Activated CD8-positive, alpha-beta T cell treated with anti-CD3 and anti-CD28 coated beads, Interleukin-2, amount 10 ng/mL, durations not matched to agents 7 days and 5 days (primary cell): Measurements from ENCODE around the gene IBTK. TPM values are rescaled to one million over a fixed set of nuclear protein-coding genes. Genes with fewer than 3 reads are reported as not detected.
"Not testable (repeated sequence)": the region's sequence is repeated elsewhere in the genome, so short reads cannot be mapped to it uniquely, and the experiment has no call there.

Experiments used
- ATAC-seq: fragments of 150-1000 bp; cut with Tn5 transposase; one replicate; pipeline ENCODE4 v1.10.0; 2021; ENCODE audit warnings: moderate library complexity
- CTCF ChIA-PET: fragments of 350-600 bp; sonication (Branson Sonifier 250); formaldehyde crosslinking; loops from one replicate; lab custom pipeline; 2021; ENCODE audit warnings: antibody characterized with exemption; lab: Charles Lee
- POLR2A ChIA-PET: fragments of 350-600 bp; sonication (Branson Sonifier 250); formaldehyde crosslinking; loops from one replicate; lab custom pipeline; 2021; ENCODE audit warnings: antibody characterized with exemption; lab: Charles Lee
- DNase-seq: peaks from one replicate; pipeline ENCODE4 v3.0.0-alpha.2; 2020
- H3K27ac Mint-ChIP-seq: one replicate; pipeline ENCODE4 v1.8.0; 2021; ENCODE audit warnings: mild to moderate bottlenecking, mixed read lengths
- H3K27me3 Mint-ChIP-seq: one replicate; pipeline ENCODE4 v1.8.0; 2021; ENCODE audit warnings: low read depth, mixed read lengths
- H3K36me3 Mint-ChIP-seq: one replicate; pipeline ENCODE4 v1.8.0; 2021; ENCODE audit warnings: low read depth, mixed read lengths
- H3K4me1 Mint-ChIP-seq: one replicate; pipeline ENCODE4 v1.8.0; 2021; ENCODE audit warnings: low read depth, mixed read lengths
- H3K4me3 Mint-ChIP-seq: one replicate; pipeline ENCODE4 v1.8.0; 2021; ENCODE audit warnings: mild to moderate bottlenecking, mixed read lengths
- H3K9me3 Mint-ChIP-seq: one replicate; pipeline ENCODE4 v1.8.0; 2022; ENCODE audit warnings: mixed read lengths; ENCODE audit not compliant: insufficient read depth
- total RNA-seq, 2 experiments: library from RNA; stranded (reverse); gene quantifications; one replicate each; pipeline ENCODE4 v1.2.3, GENCODE V29; 2021

IBTK gene
- total RNA-seq, 2 experiments from 2014 or later = 24.4 to 24.5 TPM

DNA sequence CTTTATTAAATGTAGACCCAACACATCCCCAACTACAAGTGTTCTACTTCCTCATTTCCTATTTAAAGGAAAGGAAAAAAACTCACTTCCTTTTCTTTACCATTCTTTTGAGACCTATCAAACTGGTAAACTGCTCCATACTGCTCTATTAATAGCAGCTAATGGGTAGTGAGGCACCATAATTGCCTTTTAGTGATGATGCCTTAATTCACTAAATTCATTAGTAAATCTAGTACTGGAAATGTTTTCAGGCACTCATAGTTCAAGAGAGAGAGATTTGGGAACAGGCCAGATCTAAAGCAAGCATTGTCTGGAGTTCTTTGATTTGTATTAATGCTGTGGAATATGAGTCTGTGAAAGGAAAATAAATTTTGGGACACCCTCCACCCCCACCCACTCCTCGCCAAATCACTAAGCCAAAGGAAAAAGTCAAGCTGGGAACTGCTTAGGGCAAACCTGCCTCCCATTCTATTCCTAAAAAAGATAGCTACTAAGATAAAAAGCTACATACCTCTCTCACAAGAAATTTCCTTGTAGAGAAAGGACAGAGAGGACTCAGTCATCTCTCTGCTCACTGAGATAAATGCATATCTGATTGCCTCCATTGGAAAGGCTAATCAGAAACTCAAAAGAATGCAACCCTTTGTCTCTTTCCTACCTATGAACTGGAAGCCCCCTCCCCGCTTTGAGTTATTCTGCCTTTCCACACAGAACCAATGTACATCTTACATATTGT lies 13.6 kb upstream of the IBTK start:
- POLR2A ChIA-PET = no interaction called here
- H3K9me3 Mint-ChIP-seq = no peaks in the 10 kb centered on the region
- H3K27me3 Mint-ChIP-seq = peaks cover 9% of the 10 kb centered on the region
- no peaks in the 10 kb centered on the region for H3K36me3 Mint-ChIP-seq
- H3K27ac Mint-ChIP-seq = no peak overlapping the region
- H3K4me3 Mint-ChIP-seq = no peak overlapping the region
- no peaks in the 10 kb centered on the region for H3K4me1 Mint-ChIP-seq
- no peak for DNase-seq
- CTCF ChIA-PET = interaction anchor here (0.7 to 2.9 kb wide), 2 partner anchors 9 to 796 kb away, joined by 3 to 22 read pairs; no protein-coding TSS in a partner anchor
- ATAC-seq = no peak

DNA sequence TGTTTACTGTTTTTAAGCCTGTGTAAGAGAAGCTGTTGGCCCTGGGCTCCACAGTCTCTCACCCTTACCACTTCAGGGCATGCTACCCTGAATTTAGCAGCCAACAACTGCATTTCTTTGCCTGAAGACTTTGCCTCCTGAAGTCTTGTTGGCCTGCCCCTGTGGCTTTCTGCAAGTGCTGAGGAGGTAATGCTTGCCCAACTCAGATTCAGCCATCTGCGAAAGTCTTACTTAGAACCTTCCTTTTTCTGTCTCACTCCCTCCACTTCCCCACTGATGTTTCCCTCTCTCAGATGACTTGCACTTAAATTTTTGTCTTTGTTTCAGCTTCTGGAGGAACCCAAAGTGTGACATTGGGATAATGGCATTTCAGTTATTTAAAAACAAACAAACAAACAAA lies 11.8 kb upstream of the IBTK start:
- Mint-ChIP-seq H3K9me3 (no peaks in the 10 kb centered on the region), H3K36me3 (no peaks in the 10 kb centered on the region), H3K27me3 (peaks cover 9% of the 10 kb centered on the region), H3K4me3 (no peak overlapping the region), H3K4me1 (no peaks in the 10 kb centered on the region), H3K27ac (no peak overlapping the region)
- no peak for DNase-seq
- no peak for ATAC-seq
- ChIA-PET CTCF (interaction anchor here (2.9 kb wide), 1 partner anchor 11 kb away, joined by 22 read pairs; no protein-coding TSS in a partner anchor), POLR2A (no interaction called here)

DNA sequence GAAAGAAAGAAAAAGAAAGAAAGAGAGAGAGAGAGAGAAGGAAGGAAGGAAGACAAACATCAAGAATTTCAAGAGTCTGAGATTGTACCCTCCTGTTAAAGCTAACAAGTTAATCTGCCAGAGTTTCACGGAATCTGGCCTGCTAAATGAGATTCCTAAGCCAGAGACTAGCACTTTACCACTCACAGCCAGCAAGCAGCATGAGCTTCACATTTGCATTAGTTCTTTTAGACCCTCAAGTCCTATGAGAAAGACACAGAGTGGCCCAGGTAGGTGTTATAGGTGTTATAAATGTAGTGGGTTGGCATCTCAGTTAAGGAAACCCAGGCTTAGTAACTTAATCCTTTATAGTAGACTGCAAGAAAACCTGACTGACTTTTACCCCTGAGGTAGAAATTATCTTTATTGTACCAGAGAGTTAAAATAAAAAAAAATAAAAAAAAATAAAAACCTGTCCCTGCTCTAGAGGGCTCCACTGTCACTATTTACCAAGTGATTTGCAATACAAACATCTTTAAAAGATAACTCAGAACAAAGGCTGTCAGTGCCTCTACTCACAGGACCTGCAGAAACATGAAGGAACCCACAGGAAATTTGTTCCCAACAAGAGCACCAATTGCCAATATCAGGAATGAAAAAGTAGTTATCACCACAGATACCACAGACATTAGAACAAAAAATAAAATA lies 9.7 kb upstream of the IBTK start:
- ChIA-PET POLR2A (no interaction called here), CTCF (no interaction called here)
- DNase-seq (no peak), ATAC-seq (no peak)
- H3K4me3 Mint-ChIP-seq = no peak overlapping the region
- H3K4me1 Mint-ChIP-seq = no peaks in the 10 kb centered on the region
- peaks cover 7% of the 10 kb centered on the region for H3K27me3 Mint-ChIP-seq
- H3K36me3 Mint-ChIP-seq = no peaks in the 10 kb centered on the region
- no peak overlapping the region for H3K27ac Mint-ChIP-seq
- no peaks in the 10 kb centered on the region for H3K9me3 Mint-ChIP-seq

DNA sequence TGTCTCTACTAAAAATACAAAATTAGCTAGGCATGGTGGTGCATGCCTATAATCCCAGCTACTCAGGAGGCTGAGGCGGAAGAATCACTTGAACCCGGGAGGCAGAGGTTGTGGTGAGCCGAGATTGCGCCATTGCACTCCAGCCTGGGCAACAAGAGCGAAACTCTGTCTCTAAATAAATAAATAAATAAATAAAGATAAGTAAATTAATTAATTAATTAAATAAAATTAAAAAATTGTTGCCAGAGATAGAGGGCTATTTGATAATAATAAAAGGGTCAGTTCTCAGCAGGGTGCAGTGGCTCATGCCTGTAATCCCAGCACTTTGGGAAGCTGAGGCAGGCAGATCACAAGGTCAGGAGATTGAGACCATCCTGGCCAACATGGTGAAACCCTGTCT lies 7.2 kb upstream of the IBTK start:
- H3K27me3 Mint-ChIP-seq = not testable (repeated sequence)

DNA sequence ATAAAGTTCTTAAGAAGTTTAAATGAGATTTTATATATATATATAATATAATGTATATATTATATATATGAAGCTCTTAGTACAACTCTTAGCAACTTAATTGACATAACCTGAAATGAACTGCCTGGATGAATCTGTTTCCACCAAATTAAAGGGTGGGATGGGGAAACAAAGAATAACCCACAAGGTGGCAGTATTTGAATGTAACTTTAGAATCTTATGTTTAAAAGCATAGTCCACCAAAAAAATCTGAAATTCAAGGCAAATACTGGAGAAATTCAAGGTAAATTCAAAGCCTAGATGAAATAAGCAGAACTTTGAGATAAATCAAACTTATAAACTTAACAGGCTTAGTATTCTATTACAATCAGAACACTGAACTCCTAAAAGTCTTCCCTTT lies 4.4 kb upstream of the IBTK start:
- CTCF ChIA-PET = interaction anchor here (2.4 kb wide), 1 partner anchor 814 kb away, joined by 24 read pairs; the partner anchor contains the start of genes DOP1A and UBE3D
- Mint-ChIP-seq H3K9me3 (no peaks in the 10 kb centered on the region), H3K4me3 (no peak overlapping the region), H3K4me1 (peaks cover 12% of the 10 kb centered on the region), H3K27me3 (no peaks in the 10 kb centered on the region), H3K36me3 (peaks cover under 1% of the 10 kb centered on the region), H3K27ac (no peak overlapping the region)
- POLR2A ChIA-PET = no interaction called here
- no peak for DNase-seq
- no peak for ATAC-seq

More for the DNA sequence above, 7.2 kb upstream of the IBTK start:
- H3K36me3 Mint-ChIP-seq, ATAC-seq, H3K9me3 Mint-ChIP-seq, CTCF ChIA-PET, H3K4me1 Mint-ChIP-seq, DNase-seq, H3K4me3 Mint-ChIP-seq, POLR2A ChIA-PET, H3K27ac Mint-ChIP-seq: not testable (repeated sequence)

DNA sequence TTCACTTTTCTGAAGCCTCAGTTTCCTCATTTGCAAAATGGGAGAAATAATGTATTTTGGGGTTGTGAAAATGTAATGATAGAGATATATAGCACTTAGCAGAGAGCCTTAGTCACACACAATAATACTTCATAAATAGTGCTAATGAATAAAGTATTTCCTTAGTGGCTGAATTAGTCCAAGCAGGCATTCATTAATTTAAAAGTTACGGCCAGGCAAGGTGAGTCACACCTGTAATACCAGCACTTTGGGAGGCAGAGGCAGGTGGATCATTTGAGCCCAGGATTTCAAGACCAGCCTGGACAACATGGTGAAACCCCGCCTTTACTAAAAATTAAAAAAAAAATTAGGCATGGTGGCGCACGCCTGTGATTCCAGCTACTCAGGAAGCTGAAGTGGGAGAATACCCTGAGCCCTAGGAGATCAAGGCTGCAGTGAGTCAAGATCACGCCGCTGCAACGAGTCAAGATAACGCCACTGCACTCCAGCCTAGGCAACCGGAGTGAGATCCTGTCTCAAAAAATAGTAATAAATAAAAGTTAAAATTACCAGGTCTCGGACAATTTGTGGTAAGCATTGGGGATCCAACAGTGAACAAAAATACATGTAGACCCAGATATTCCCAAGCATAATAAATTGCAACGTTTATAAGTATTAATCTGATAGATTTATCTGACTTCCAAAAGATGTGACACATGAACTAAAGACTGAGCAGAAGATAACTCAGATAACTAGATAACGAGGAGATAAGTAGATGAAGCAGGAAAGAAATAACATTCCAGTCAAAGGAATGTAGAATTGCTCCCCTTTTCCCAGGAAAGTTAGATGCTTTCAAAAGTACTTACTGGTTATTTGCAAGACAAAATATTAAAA lies 2.1 kb upstream of the IBTK start:
- no peak overlapping the region for H3K4me3 Mint-ChIP-seq
- POLR2A ChIA-PET = no interaction called here

DNA sequence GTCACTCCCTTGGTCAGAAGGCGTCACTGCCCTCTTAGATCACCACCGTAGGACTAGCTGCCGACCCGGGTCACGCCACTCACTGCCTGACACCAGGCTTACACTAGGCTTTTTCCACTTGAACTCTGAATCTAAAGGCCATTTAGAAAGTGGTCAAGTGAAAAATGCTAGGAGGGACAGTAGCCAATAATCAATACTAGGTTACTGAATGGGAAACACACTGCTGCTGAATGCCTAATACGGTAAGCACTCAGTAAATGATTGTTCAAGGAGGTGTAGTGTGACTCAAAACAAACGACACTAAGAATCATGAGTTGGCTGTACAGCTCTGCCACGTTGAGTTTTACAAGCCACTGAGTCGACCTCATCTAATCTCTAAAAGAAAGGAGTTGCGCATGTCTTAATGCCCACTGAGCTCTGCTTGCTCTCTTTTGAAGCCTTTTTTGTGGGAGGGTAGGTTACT lies 760 bp upstream of the IBTK start:
- peaks cover 24% of the 10 kb centered on the region for H3K36me3 Mint-ChIP-seq
- peak overlapping the region; percentile 95 for H3K4me3 Mint-ChIP-seq
- POLR2A ChIA-PET = interaction anchor here (1.2 kb wide), 2 partner anchors 15 to 817 kb away, joined by 3 to 5 read pairs; partner anchors contain the start of gene UBE3D
- CTCF ChIA-PET = interaction anchor here (1.2 to 4.2 kb wide), 4 partner anchors 22 to 818 kb away, joined by 5 to 34 read pairs (median 7); partner anchors contain the start of genes DOP1A and UBE3D
- no peaks in the 10 kb centered on the region for H3K9me3 Mint-ChIP-seq
- H3K4me1 Mint-ChIP-seq = peaks cover 36% of the 10 kb centered on the region
- ATAC-seq (no peak), DNase-seq (no peak)
- peak overlapping the region; percentile 92 for H3K27ac Mint-ChIP-seq
- H3K27me3 Mint-ChIP-seq = no peaks in the 10 kb centered on the region

More for the DNA sequence above, 2.1 kb upstream of the IBTK start:
- Mint-ChIP-seq H3K27me3 (no peaks in the 10 kb centered on the region), H3K9me3 (no peaks in the 10 kb centered on the region), H3K4me1 (peaks cover 31% of the 10 kb centered on the region), H3K27ac (no peak overlapping the region), H3K36me3 (peaks cover 14% of the 10 kb centered on the region)
- CTCF ChIA-PET = interaction anchor here (1.2 to 4.2 kb wide), 4 partner anchors 21 to 817 kb away, joined by 5 to 34 read pairs (median 7); partner anchors contain the start of genes DOP1A and UBE3D
- DNase-seq (no peak), ATAC-seq (no peak)

DNA sequence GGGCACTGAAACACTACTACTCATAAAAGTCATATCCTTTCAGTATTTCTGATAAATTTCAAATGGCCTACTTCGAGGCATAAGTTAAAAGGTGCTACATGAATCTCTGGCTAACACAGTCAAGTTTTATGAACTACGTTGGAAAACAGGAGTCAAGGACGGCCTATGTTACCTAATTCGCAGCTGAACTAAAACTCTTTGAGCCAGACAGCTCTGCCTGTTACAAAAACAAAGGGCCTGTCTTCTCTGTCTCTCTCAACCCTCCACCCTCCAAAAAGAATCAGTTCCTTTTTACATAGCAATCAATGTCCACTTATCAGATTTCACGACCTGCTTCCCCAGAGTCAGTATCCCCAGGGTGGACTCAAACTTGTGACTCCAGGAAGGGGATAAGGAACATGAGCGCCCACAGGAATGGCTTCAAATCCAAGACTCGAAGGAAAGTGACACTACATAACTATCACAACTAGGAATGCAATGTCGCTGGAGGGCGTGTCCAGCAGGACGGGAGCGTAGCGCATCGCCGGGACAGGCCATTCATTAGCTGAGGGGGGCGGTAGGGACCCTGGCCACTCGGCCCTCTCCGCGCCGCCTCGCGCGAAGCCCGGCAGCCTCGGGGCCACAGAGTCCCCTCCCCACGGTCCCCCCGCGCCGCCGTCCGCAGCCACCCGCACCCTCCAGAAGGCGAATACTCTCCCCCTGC lies 591 bp downstream of the IBTK start:
- POLR2A ChIA-PET = no interaction called here
- ATAC-seq = peak; percentile 4
- Mint-ChIP-seq H3K4me1 (peaks cover 36% of the 10 kb centered on the region), H3K27me3 (no peaks in the 10 kb centered on the region), H3K27ac (peak overlapping the region; percentile 92), H3K4me3 (peak overlapping the region; percentile 95), H3K36me3 (peaks cover 28% of the 10 kb centered on the region), H3K9me3 (no peaks in the 10 kb centered on the region)
- DNase-seq = no peak
- CTCF ChIA-PET = interaction anchor here (0.9 to 4.2 kb wide), 5 partner anchors 17 to 819 kb away, joined by 3 to 34 read pairs (median 4); partner anchors contain the start of genes DOP1A and UBE3D

DNA sequence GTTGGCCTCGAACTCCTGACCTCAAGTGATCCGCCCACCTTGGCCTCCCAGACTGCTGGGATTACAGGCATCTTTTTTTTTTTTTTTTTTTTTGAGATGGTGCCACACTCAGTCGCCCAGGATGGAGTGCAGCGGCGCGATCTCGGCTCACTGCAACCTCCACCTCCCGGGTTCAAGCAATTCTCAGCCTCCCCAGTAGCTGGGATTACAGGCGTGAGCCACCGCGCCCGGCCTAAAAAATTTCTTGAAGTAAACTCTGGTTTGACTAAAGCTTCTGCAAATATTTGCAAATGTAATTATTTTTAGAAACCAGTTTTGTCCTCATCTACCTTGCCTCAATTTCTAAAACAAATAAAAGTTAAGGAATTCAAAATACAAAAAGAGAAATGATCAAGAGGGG lies 1.2 kb downstream of the IBTK start:
- Mint-ChIP-seq H3K27ac (peak overlapping the region; percentile 92), H3K4me1 (peaks cover 36% of the 10 kb centered on the region), H3K36me3 (peaks cover 29% of the 10 kb centered on the region), H3K27me3 (no peaks in the 10 kb centered on the region), H3K9me3 (no peaks in the 10 kb centered on the region), H3K4me3 (peak overlapping the region; percentile 95)
- ATAC-seq (no peak), DNase-seq (no peak)
- ChIA-PET POLR2A (no interaction called here), CTCF (interaction anchor here (0.9 to 4.2 kb wide), 5 partner anchors 16 to 820 kb away, joined by 3 to 34 read pairs (median 4); partner anchors contain the start of genes DOP1A and UBE3D)

DNA sequence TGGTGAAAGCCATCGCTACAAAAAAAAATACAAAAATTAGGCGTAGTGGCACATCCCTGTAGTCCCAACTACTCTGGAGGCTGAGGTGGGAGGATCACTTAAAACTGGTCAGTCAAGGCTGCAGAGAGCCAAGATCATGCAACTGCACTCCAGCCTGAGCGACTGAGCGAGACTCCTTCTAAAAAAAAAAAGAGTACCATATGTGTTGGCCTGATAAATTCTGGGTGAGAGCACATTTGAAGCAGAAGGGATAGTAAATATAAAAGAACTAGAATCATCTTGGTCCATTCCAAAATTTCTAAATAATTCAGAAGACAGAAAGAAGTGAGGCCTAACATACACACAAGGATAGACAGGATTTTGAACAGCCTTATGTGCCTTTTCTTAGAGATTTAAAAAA lies 2.2 kb downstream of the IBTK start:
- POLR2A ChIA-PET = no interaction called here
- Mint-ChIP-seq H3K27me3 (no peaks in the 10 kb centered on the region), H3K9me3 (no peaks in the 10 kb centered on the region), H3K27ac (peak overlapping the region; percentile 25), H3K4me1 (peaks cover 36% of the 10 kb centered on the region), H3K4me3 (peak overlapping the region; percentile 53), H3K36me3 (peaks cover 36% of the 10 kb centered on the region)
- no peak for ATAC-seq
- CTCF ChIA-PET = no interaction called here
- no peak for DNase-seq
